H1 (cell line): Measurements from ENCODE around the gene SLC15A3. TPM values are rescaled to one million over a fixed set of nuclear protein-coding genes. Genes with fewer than 3 reads are reported as not detected.

Experiments
- CTCF ChIA-PET: fragments of 300-600 bp; sonication (Branson Sonifier 250); formaldehyde crosslinking; loops from one replicate; lab custom pipeline; 2021; ENCODE audit not compliant: partially characterized antibody; lab: Charles Lee
- POLR2A ChIA-PET: fragments of 300-600 bp; sonication (Branson Sonifier 250); formaldehyde crosslinking; loops from one replicate; lab custom pipeline; 2021; ENCODE audit warnings: inconsistent platforms; ENCODE audit not compliant: partially characterized antibody; lab: Charles Lee
- DNase-seq, 2 experiments: peaks; one replicate each; pipeline versions ENCODE4 v3.0.0 to v3.0.0-alpha.2; 2010 to 2022; ENCODE audit warnings: low spot score in 2 of 2, low read depth in 1 of 2, mixed read lengths in 1 of 2
- FAIRE-seq: peaks from 2 replicates; lab custom pipeline; 2011; peaks lifted over from hg19 to GRCh38; lab: Jason Lieb, UNC
- H2AFZ ChIP-seq: 2 replicates; pipeline ENCODE4 v1.8.1; 2012; ENCODE audit warnings: low read length, inconsistent platforms
- H2AK5ac ChIP-seq: 2 replicates; pipeline ENCODE4 v1.6.1; 2013; ENCODE audit warnings: low read depth, low read length
- H2BK120ac ChIP-seq: replicated peaks from 2 replicates; pipeline ENCODE3; 2013; ENCODE audit warnings: low read depth, low read length, inconsistent platforms
- H2BK12ac ChIP-seq: 2 replicates; pipeline ENCODE4 v1.6.1; 2013; ENCODE audit warnings: low read depth, low read length
- H2BK15ac ChIP-seq: 2 replicates; pipeline ENCODE4 v1.6.1; 2013; ENCODE audit warnings: low read length
- H2BK20ac ChIP-seq: 2 replicates; pipeline ENCODE4 v1.6.1; 2013; ENCODE audit warnings: low read length
- H2BK5ac ChIP-seq: 2 replicates; pipeline ENCODE4 v1.6.1; 2013; ENCODE audit warnings: low read depth, low read length
- H3K14ac ChIP-seq: 2 replicates; pipeline ENCODE4 v1.6.1; 2013; ENCODE audit warnings: inconsistent platforms; ENCODE audit not compliant: insufficient read length
- H3K18ac ChIP-seq: 2 replicates; pipeline ENCODE4 v1.6.1; 2013; ENCODE audit warnings: low read length; ENCODE audit errors: extremely low read depth
- H3K23ac ChIP-seq: 2 replicates; pipeline ENCODE4 v1.6.1; 2013; ENCODE audit warnings: inconsistent platforms; ENCODE audit not compliant: insufficient read length
- H3K23me2 ChIP-seq: 2 replicates; pipeline ENCODE4 v1.6.1; 2013; ENCODE audit warnings: low read depth, low read length
- H3K27ac ChIP-seq: 2 replicates; pipeline ENCODE4 v1.6.1; 2011; ENCODE audit warnings: low read depth, low read length, inconsistent platforms
- H3K27me3 ChIP-seq, 4 experiments: replicated peaks in 1 of 4; 1 replicate in 1 of 4; 2 replicates in 3 of 4; pipeline versions ENCODE4 v1.6.1 to v1.8.1; 2011 to 2013; ENCODE audit warnings: low read length in 3 of 4, mild to moderate bottlenecking in 3 of 4, inconsistent platforms in 2 of 4, mixed read lengths in 2 of 4, moderate library complexity in 1 of 4; ENCODE audit not compliant: control insufficient read depth in 3 of 4, insufficient read depth in 3 of 4; ENCODE audit errors: extremely low read depth in 1 of 4
- H3K36me3 ChIP-seq, 4 experiments: 2 replicates each; pipeline versions ENCODE4 v1.6.1 to v1.8.1; 2011 to 2013; ENCODE audit warnings: mild to moderate bottlenecking in 4 of 4, low read length in 3 of 4, moderate library complexity in 2 of 4, control low read depth in 1 of 4, inconsistent platforms in 1 of 4; ENCODE audit not compliant: insufficient read depth in 4 of 4, control insufficient read depth in 2 of 4
- H3K4ac ChIP-seq: replicated peaks from 2 replicates; pipeline ENCODE3; 2013; ENCODE audit warnings: low read length, low read depth, mixed read lengths, inconsistent platforms; ENCODE audit not compliant: insufficient read length
- H3K4me1 ChIP-seq, 4 experiments: replicated peaks in 1 of 4; 1 replicate in 1 of 4; 2 replicates in 3 of 4; pipeline versions ENCODE4 v1.6.1 to v1.8.1; 2011 to 2013; ENCODE audit warnings: low read length in 3 of 4, inconsistent platforms in 2 of 4, mixed read lengths in 1 of 4; ENCODE audit not compliant: insufficient read depth in 4 of 4, control insufficient read depth in 3 of 4
- H3K4me2 ChIP-seq, 2 experiments: 2 replicates each; pipeline versions ENCODE4 v1.6.1 to v1.8.1; 2011 to 2013; ENCODE audit warnings: low read depth in 2 of 2, low read length in 2 of 2, control low read depth in 1 of 2, inconsistent platforms in 1 of 2, mild to moderate bottlenecking in 1 of 2; ENCODE audit not compliant: insufficient read depth in 1 of 2
- H3K4me3 ChIP-seq, 4 experiments: fragments of 200-600, 300-600 bp in 1 of 4; sonication (generic), shearing (Covaris generic), sonication (Bioruptor Twin) in 1 of 4; 2 replicates each; pipeline versions ENCODE4 v1.5.1 to v1.8.1; 2011 to 2016; ENCODE audit warnings: low read length in 4 of 4, low read depth in 3 of 4, control low read depth in 2 of 4, inconsistent platforms in 2 of 4, mild to moderate bottlenecking in 2 of 4, mixed read lengths in 1 of 4, moderate library complexity in 1 of 4; ENCODE audit not compliant: insufficient read depth in 2 of 4; ENCODE audit errors: extremely low read depth in 1 of 4
- H3K56ac ChIP-seq: replicated peaks from 2 replicates; pipeline ENCODE3; 2013; ENCODE audit warnings: low read depth, mild to moderate bottlenecking, mixed read lengths, low read length, inconsistent platforms; ENCODE audit not compliant: insufficient read length
- H3K79me1 ChIP-seq: 2 replicates; pipeline ENCODE4 v1.6.1; 2013; ENCODE audit warnings: low read depth, low read length, control low read depth
- H3K79me2 ChIP-seq, 2 experiments: 2 replicates each; pipeline versions ENCODE4 v1.6.1 to v1.8.1; 2012 to 2013; ENCODE audit warnings: low read length in 2 of 2, mild to moderate bottlenecking in 2 of 2, inconsistent platforms in 1 of 2; ENCODE audit not compliant: insufficient read depth in 2 of 2, control insufficient read depth in 1 of 2
- H3K9ac ChIP-seq, 4 experiments: replicated peaks in 1 of 4; 1 replicate in 1 of 4; 2 replicates in 3 of 4; pipeline versions ENCODE4 v1.6.1 to v1.8.1; 2011 to 2013; ENCODE audit warnings: low read depth in 3 of 4, low read length in 3 of 4, control low read depth in 2 of 4, mild to moderate bottlenecking in 2 of 4, moderate library complexity in 2 of 4, inconsistent platforms in 1 of 4; ENCODE audit errors: extremely low read depth in 1 of 4
- H3K9me3 ChIP-seq, 2 experiments: 2 replicates each; pipeline versions ENCODE4 v1.6.1 to v1.8.1; 2012 to 2013; ENCODE audit warnings: mild to moderate bottlenecking in 2 of 2, moderate library complexity in 2 of 2, control low read depth in 1 of 2, inconsistent platforms in 1 of 2, low read depth in 1 of 2, low read length in 1 of 2, mixed read lengths in 1 of 2; ENCODE audit not compliant: insufficient read depth in 2 of 2
- H4K20me1 ChIP-seq, 2 experiments: replicated peaks in 1 of 2; 2 replicates each; pipeline versions ENCODE3 to v1.8.1; 2011 to 2013; ENCODE audit warnings: inconsistent platforms in 2 of 2, low read length in 2 of 2, mild to moderate bottlenecking in 1 of 2; ENCODE audit not compliant: insufficient read depth in 2 of 2, control insufficient read depth in 1 of 2
- H4K5ac ChIP-seq: 2 replicates; pipeline ENCODE4 v1.6.1; 2013; ENCODE audit warnings: low read length, low read depth, mixed read lengths, inconsistent platforms; ENCODE audit not compliant: insufficient read length
- H4K8ac ChIP-seq: 2 replicates; pipeline ENCODE4 v1.8.0; 2013; ENCODE audit warnings: mild to moderate bottlenecking, moderate library complexity, low read length, inconsistent platforms; ENCODE audit not compliant: insufficient read depth; ENCODE audit errors: extremely low read depth
- H4K91ac ChIP-seq: replicated peaks from 2 replicates; pipeline ENCODE3; 2013; ENCODE audit warnings: low read length, mixed read lengths, inconsistent platforms; ENCODE audit not compliant: insufficient read length
- POU5F1 ChIP-seq: IDR thresholded peaks from 2 replicates; pipeline ENCODE4 v1.6.1; 2011; ENCODE audit warnings: low read depth, mild to moderate bottlenecking, low read length, moderate library complexity
- SIX5 ChIP-seq: IDR thresholded peaks from 2 replicates; pipeline ENCODE4 v1.6.1; 2011; ENCODE audit warnings: mild to moderate bottlenecking, low read depth, low read length
- TAF1 ChIP-seq: IDR thresholded peaks from 2 replicates; pipeline ENCODE4 v1.6.1; 2011; ENCODE audit warnings: mild to moderate bottlenecking, low read depth, low read length
- WGBS, 2 experiments: shearing (Covaris generic) in 1 of 2; methylation state at CpG; one replicate each; pipeline versions ENCODE4 v1.1.6 to v1.1.7; 2013 to 2015; ENCODE audit warnings: low lambda C conversion rate in 2 of 2, mixed read lengths in 2 of 2, inconsistent platforms in 1 of 2, low coverage in 1 of 2, missing lambda C conversion rate in 1 of 2; ENCODE audit not compliant: insufficient replicate concordance in 2 of 2, insufficient coverage in 1 of 2, insufficient read length in 1 of 2; ENCODE audit errors: extremely low coverage in 1 of 2, missing lambda C conversion rate in 1 of 2; 5-methylcytosine and 5-hydroxymethylcytosine counted together
- polyA plus RNA-seq, 7 experiments: library from polyadenylated mRNA; depleted of rRNA in 3 of 7; stranded (reverse) in 5 of 7; unstranded in 2 of 7; fragments of >200 nt in 5 of 7; fragments of 200-250 nt in 2 of 7; gene quantifications; 1 replicate in 5 of 7; 2 replicates in 1 of 7; 4 replicates in 1 of 7; pipeline versions ENCODE4 v1.2.1 to v1.2.3, GENCODE V29; 2011 to 2013; ENCODE audit warnings: missing spikeins in 2 of 7, mixed read lengths in 2 of 7
- total RNA-seq: library from RNA; stranded (reverse); fragmentation: NEBNext Ultra II Directional; extraction: Animal tissue kit (Norgen Biotek cat#: 25700); gene quantifications from 2 replicates; pipeline ENCODE4 v1.2.1, GENCODE V29; 2021

The SLC15A3 gene
- total and polyA plus RNA-seq, 2 of the 8 experiments (the other 6 are each of a cell fraction or from before 2014, with no cell fraction given) = 25.8 to 31.0 TPM

DNA sequence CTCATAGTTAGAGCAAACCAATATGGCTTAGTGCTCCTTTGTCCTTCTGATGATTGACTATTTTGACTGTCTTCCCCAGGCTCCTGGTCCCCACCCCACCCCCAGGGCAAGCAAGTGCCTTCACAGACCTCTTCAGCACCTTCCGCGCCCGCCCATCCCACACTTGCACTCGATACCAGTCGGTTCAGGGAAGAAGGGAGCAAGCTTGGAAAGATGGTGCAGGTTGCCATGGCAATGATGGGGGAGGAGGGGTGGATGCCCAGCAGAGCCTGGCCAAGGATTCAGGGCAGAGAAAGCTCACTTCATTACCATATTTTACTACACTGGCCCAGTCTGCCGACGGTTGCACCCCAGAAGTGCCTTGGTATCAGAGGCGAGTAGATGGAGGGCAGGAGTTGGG is 25.5 kb downstream of the SLC15A3 start:
- H3K27ac ChIP-seq = no peak overlapping the region
- ChIA-PET CTCF (interaction anchor here (0.6 to 1.9 kb wide), 6 partner anchors 9 to 95 kb away, joined by 3 to 9 read pairs (median 4); no protein-coding TSS in a partner anchor), POLR2A (interaction anchor here (1.2 to 5.7 kb wide), 3 partner anchors 10 to 24 kb away, joined by 4 to 26 read pairs (median 6); partner anchors contain the start of gene TMEM109)
- no peak for TF ChIP-seq SIX5
- no peak for TF ChIP-seq POU5F1
- TF ChIP-seq TAF1 = no peak

More for the DNA sequence above, 25.5 kb downstream of the SLC15A3 start:
- no peak overlapping the region for H4K8ac ChIP-seq
- peaks cover 0 to 3% (median 0%) of the 10 kb centered on the region in 4 experiments; a peak in 1 of 7 replicates for H3K27me3 ChIP-seq
- H3K14ac ChIP-seq = no peak overlapping the region
- H3K36me3 ChIP-seq = peaks cover 10 to 42% (median 19%) of the 10 kb centered on the region in 4 experiments; a peak in 7 of 8 replicates
- H3K9ac ChIP-seq = no peak overlapping the region
- no peak overlapping the region for H4K91ac ChIP-seq
- no peak overlapping the region for H3K23ac ChIP-seq
- H3K18ac ChIP-seq = no peak overlapping the region
- no peak overlapping the region for H2BK20ac ChIP-seq
- H3K4me2 ChIP-seq = no peak overlapping the region; a peak in 1 of 4 replicates
- peaks cover 11% of the 10 kb centered on the region for H3K79me1 ChIP-seq
- H2AFZ ChIP-seq = no peak overlapping the region
- H4K20me1 ChIP-seq = peaks cover 8 to 9% of the 10 kb centered on the region in 2 experiments
- H4K5ac ChIP-seq = no peak overlapping the region
- FAIRE-seq = no peak
- no peak overlapping the region for H2BK5ac ChIP-seq
- H2BK120ac ChIP-seq = no peak overlapping the region
- no peak overlapping the region for H3K56ac ChIP-seq
- no peak overlapping the region for H2BK12ac ChIP-seq
- peaks cover 5 to 14% (median 5%) of the 10 kb centered on the region in 4 experiments; a peak in 6 of 7 replicates for H3K4me1 ChIP-seq
- H2AK5ac ChIP-seq = no peak overlapping the region
- H3K23me2 ChIP-seq = peaks cover 11% of the 10 kb centered on the region; the same call in 1 of the 2 replicates
- H3K4ac ChIP-seq = no peak overlapping the region
- DNase-seq = no peak
- WGBS, 2 experiments = 89% methylated on average over 8 of the region's 8 CpGs; no CpG with 5 or more reads in 1 of the 2 experiments
- no peak overlapping the region for H3K4me3 ChIP-seq
- no peak overlapping the region for H2BK15ac ChIP-seq
- no peaks in the 10 kb centered on the region for H3K79me2 ChIP-seq
- no peaks in the 10 kb centered on the region for H3K9me3 ChIP-seq
